T-helper 2 cell treated with Interferon-gamma antibody and Interleukin-4, amounts not matched to agents 100 ng/mL and 5 ng/mL, for 36 hours (primary cell): ENCODE results near the gene KLK15. TPM values are rescaled to one million over a fixed set of nuclear protein-coding genes. Genes with fewer than 3 reads are reported as not detected.

ENCODE experiments used
- intact Hi-C: fragments of 100-400 bp; cut with micrococcal nuclease; formaldehyde crosslinking; loops from one replicate; pipeline ENCODE4 v1.15.1; 2023
- total RNA-seq: library from RNA; stranded (reverse); gene quantifications from 2 replicates; pipeline ENCODE4 v1.2.3, GENCODE V29; 2022

The KLK15 gene
- total RNA-seq, 1 donor from 2014 or later: not detected

- intact Hi-C loops: no loop called here
These were observed 56.1 kb downstream of the KLK15 start for GRCh38 chr19:50777261-50777660.

DNA sequence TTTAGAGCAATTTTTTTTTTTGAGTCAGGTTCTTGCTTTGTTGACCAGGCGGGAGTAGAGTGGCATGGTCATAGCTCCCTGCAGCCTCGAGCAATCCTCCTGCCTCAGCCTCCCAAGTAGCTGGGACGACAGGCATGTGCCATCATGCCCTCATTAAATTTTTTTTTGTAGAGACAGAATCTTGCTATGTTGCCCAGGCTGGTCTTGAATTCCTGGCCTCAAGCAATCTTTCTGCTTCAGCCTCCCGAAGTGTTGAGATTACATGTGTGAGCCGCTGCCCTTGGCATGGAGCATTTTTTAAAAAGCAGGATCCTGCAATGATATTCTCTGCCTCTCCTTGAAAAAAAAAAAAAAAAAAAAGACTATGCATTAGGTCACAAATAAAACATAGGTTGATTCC, 57.2 kb downstream of the KLK15 start:
- intact Hi-C loops: no loop called here

Other genes with a start within 250 kb of the KLK15 start
- not detected in 2 replicates for gene SYT3, start 193.7 kb downstream of the KLK15 start, total RNA-seq
- 0.59 TPM in 1 of 2 replicates, not detected in the other for gene C19orf81, start 184.1 kb downstream of the KLK15 start, total RNA-seq
- gene SHANK1, start 113.8 kb downstream of the KLK15 start, total RNA-seq: not detected in 2 replicates
- 1.2 and 1.7 TPM in 2 replicates for gene CLEC11A, start 110.2 kb downstream of the KLK15 start, total RNA-seq
- not detected in 2 replicates for gene GPR32, start 63.1 kb downstream of the KLK15 start, total RNA-seq
- not detected in 2 replicates for gene ACP4, start 43.2 kb downstream of the KLK15 start, total RNA-seq
- gene KLK1, start 9.8 kb downstream of the KLK15 start, total RNA-seq: 1.7 and 2.6 TPM in 2 replicates
- not detected in 2 replicates for gene KLK3, start 21.3 kb upstream of the KLK15 start, total RNA-seq
- 0.16 and 0.27 TPM in 2 replicates for gene KLK2, start 39.9 kb upstream of the KLK15 start, total RNA-seq
- not detected in 2 replicates for gene KLK4, start 77.8 kb upstream of the KLK15 start, total RNA-seq
- not detected in 2 replicates for gene KLK5, start 119.5 kb upstream of the KLK15 start, total RNA-seq
- not detected in 2 replicates for gene KLK6, start 136.0 kb upstream of the KLK15 start, total RNA-seq
- not detected in 2 replicates for gene KLK7, start 150.3 kb upstream of the KLK15 start, total RNA-seq
- gene KLK8, start 168.0 kb upstream of the KLK15 start, total RNA-seq: not detected in 2 replicates
- not detected in 2 replicates for gene KLK10, start 186.1 kb upstream of the KLK15 start, total RNA-seq
- gene KLK11, start 193.0 kb upstream of the KLK15 start, total RNA-seq: not detected in 2 replicates
- not detected in 2 replicates for gene KLK12, start 201.4 kb upstream of the KLK15 start, total RNA-seq
- gene KLK13, start 231.5 kb upstream of the KLK15 start, total RNA-seq: not detected in 2 replicates
- gene KLK14, start 249.3 kb upstream of the KLK15 start, total RNA-seq: 0.64 and 0.80 TPM in 2 replicates